ENCODE results near the gene TTLL11. TPM values are rescaled to one million over a fixed set of nuclear protein-coding genes. Genes with fewer than 3 reads are reported as not detected.

Gene TTLL11
- total RNA-seq, 2 experiments from 2014 or later, result 2.6 to 3.3 TPM

DNA sequence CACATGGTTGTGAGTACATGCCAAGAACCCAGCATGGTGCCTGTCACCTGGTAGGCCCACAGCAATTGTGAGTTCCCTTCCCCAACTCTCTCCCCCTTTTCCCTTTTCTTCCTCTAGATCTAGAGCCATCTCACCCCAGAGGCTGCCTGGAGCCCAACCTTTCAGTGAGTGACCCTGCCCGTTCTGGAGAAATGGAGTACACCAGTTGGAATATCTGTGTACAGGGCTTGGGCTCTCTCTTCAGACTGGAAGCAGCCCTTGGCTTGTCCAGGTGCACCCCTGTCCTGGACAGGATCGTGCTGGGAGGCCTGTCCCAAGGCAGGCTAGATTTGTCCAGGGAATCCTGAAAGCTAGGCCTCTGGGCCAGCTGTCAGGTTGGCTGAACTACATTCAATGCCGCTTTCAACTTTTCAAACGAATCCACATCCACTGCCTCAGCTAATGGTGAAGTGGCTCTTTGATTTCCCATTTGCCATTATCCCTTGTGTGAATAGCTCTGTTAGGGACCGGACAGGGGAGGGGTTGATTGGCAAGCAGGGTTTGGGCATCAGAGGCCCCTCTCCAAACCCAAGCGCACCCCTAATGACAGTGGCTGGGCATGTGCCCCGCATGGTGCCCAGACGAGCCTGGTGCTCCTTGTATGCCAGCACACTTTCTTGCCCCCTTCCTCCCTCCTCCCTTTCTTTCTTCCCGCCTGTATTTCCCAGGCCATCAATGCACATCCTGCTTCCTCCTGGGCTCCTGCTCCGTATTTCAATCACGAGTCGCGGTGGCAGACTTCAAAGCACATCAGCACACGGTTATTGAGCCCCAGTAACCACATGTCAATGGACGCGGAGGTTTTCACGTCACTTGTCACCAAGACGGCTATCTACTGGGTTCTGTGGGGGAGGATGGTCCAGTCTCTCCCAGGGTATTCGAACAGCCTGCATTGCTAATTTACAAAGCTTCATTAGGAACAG lies 230.5 kb downstream of the TTLL11 start:
- ChIA-PET CTCF (interaction anchor here (1.7 kb wide), 1 partner anchor 23 kb away, joined by 3 read pairs; no protein-coding TSS in a partner anchor), POLR2A (no interaction called here)
- H3K36me3 Mint-ChIP-seq (ENCODE audit: low read depth), result no peaks in the 10 kb centered on the region
- no peak for ATAC-seq
- DNase-seq, result no peak
- no peaks in the 10 kb centered on the region for H3K4me1 Mint-ChIP-seq (ENCODE audit: low read depth)
- H3K9me3 Mint-ChIP-seq (ENCODE audit: insufficient read depth), result no peaks in the 10 kb centered on the region
- H3K27me3 Mint-ChIP-seq (ENCODE audit: low read depth), result peaks cover 2% of the 10 kb centered on the region
- H3K27ac Mint-ChIP-seq, result no peak overlapping the region
- H3K4me3 Mint-ChIP-seq, result no peak overlapping the region

DNA sequence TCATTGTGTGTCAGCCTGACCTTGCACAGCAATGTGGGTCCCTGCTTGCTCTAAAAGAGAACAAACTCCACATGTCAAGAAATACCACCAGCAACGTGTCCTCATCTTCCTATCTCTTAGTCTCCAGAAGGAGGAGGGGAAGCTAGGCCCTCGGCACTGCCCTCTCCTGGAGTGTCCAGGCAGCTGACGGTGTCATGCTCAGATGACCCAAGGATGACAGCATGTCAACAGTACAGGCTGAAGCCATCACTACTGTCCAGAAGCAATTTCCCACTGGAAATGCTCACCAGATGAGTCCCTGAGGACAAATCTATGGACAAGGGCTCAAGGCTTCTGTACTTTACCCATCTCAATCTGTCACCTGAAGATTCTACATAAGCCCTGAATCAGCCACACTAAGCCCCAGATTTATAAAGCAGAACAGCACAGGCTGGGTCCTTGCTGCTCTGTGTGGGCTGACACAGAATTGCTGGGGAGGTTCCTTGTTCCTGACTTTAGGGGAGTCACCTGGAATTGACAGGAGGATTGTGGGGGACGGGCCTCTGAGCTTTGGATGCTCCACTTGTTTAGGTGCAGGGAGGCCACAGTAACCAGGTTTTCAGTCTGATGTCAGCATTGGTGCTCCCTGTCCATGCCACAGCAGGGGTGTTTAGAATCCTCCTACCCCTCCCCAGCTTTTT lies 231.5 kb downstream of the TTLL11 start:
- H3K4me1 Mint-ChIP-seq (ENCODE audit: low read depth), result no peaks in the 10 kb centered on the region
- no peaks in the 10 kb centered on the region for H3K27me3 Mint-ChIP-seq (ENCODE audit: low read depth)
- no peaks in the 10 kb centered on the region for H3K36me3 Mint-ChIP-seq (ENCODE audit: low read depth)
- no peaks in the 10 kb centered on the region for H3K9me3 Mint-ChIP-seq (ENCODE audit: insufficient read depth)
- DNase-seq (no peak), ATAC-seq (no peak)
- ChIA-PET CTCF (interaction anchor here (0.9 kb wide), 1 partner anchor 10 kb away, joined by 3 read pairs; no protein-coding TSS in a partner anchor), POLR2A (no interaction called here)
- no peak overlapping the region for H3K4me3 Mint-ChIP-seq
- H3K27ac Mint-ChIP-seq, result no peak overlapping the region

DNA sequence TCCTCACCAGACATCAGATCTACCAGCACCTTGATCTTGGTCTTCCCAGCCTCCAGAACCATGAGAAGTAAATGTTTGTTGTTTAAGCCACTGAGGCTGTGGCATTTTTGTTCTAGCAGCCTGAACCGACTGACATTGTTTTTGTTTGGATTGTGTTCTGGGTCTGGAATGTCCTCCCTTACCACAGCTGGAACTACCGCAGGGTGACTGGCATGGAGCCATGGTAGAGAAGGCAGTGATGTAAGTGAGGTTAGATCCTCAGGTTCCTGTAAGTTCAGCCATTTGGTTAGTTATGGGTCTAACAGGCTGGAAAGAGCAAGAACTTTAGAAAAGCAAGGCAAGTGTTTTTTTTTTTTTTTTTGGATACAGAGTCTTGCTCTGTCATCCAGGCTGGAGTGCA lies 232.4 kb downstream of the TTLL11 start:
- H3K9me3 Mint-ChIP-seq (ENCODE audit: insufficient read depth), result no peaks in the 10 kb centered on the region
- H3K4me1 Mint-ChIP-seq (ENCODE audit: low read depth), result no peaks in the 10 kb centered on the region
- H3K27ac Mint-ChIP-seq, result no peak overlapping the region
- no peak overlapping the region for H3K4me3 Mint-ChIP-seq
- H3K27me3 Mint-ChIP-seq (ENCODE audit: low read depth), result no peaks in the 10 kb centered on the region
- ChIA-PET POLR2A (no interaction called here), CTCF (no interaction called here)
- H3K36me3 Mint-ChIP-seq (ENCODE audit: low read depth), result no peaks in the 10 kb centered on the region
- ATAC-seq (no peak), DNase-seq (no peak)

DNA sequence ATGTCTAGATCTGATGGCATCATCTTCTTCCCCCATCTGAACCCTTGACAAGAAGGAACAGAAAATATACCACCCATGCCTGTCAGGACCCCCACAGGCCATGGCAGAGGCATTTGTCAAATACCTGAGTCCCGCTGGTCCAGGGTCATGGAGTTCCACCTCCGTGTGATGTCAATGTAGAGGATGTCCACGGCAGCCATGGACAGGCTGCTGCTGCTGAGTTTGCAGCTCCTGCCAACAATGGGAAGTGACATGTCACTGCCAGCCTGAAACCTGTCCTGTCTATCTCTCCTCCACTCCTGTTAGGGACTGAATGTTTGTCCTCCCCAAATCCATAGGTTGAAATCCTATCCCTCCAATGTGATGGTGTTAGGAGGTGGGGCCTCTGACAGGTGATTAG lies 232.9 kb downstream of the TTLL11 start:
- Mint-ChIP-seq H3K36me3 (ENCODE audit: low read depth) (no peaks in the 10 kb centered on the region), H3K9me3 (ENCODE audit: insufficient read depth) (no peaks in the 10 kb centered on the region), H3K27me3 (ENCODE audit: low read depth) (no peaks in the 10 kb centered on the region), H3K4me1 (ENCODE audit: low read depth) (no peaks in the 10 kb centered on the region), H3K4me3 (no peak overlapping the region), H3K27ac (no peak overlapping the region)
- CTCF ChIA-PET, result interaction anchor here (0.8 kb wide), 1 partner anchor 140 kb away, joined by 3 read pairs; no protein-coding TSS in a partner anchor
- DNase-seq (no peak), ATAC-seq (no peak)
- POLR2A ChIA-PET, result no interaction called here

DNA sequence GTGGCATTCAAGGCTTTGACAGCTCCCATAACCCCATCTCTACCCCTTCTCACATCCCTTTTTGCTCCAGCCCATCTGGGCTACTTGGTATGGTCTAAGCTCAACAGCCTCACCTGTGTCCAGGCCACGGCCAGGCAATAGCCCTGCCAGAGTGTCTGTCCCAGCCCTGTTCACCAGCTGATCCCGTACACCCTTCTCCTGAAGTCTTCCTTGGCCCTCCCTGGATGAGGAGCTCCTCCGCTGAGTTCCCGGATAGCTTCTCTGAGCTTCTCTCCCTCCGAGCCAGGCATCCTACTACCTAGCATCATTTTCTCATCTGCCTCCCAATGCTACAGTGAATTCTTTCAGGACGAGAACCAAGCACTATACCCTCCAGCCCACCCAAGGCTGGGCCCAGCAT lies 233.5 kb downstream of the TTLL11 start:
- Mint-ChIP-seq H3K9me3 (ENCODE audit: insufficient read depth) (no peaks in the 10 kb centered on the region), H3K4me3 (no peak overlapping the region), H3K4me1 (ENCODE audit: low read depth) (no peaks in the 10 kb centered on the region), H3K27ac (no peak overlapping the region), H3K27me3 (ENCODE audit: low read depth) (no peaks in the 10 kb centered on the region), H3K36me3 (ENCODE audit: low read depth) (no peaks in the 10 kb centered on the region)
- POLR2A ChIA-PET, result no interaction called here
- CTCF ChIA-PET, result interaction anchor here (0.8 kb wide), 1 partner anchor 141 kb away, joined by 3 read pairs; no protein-coding TSS in a partner anchor
- DNase-seq, result no peak
- ATAC-seq, result no peak

DNA sequence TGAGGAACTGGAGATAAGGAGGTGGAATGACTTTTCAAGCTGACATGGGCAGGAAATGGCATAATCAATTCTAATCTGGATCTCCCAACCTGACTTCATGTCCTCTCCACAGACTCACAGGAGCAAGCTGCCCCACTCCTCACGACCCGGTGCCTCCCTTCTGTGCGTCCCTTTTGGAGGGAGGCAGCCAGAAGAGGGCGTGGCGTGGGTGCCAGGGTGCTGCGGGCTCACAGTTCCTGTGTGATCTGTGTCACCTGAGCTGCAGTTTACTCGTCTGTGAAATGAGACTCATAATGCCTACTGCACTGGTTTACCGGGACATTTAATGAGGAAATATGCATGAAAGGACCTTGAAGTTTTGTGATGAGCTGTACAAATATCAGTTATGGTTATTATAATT lies 234.3 kb downstream of the TTLL11 start:
- Mint-ChIP-seq H3K27ac (no peak overlapping the region), H3K9me3 (ENCODE audit: insufficient read depth) (no peaks in the 10 kb centered on the region), H3K4me3 (no peak overlapping the region), H3K27me3 (ENCODE audit: low read depth) (no peaks in the 10 kb centered on the region), H3K4me1 (ENCODE audit: low read depth) (no peaks in the 10 kb centered on the region), H3K36me3 (ENCODE audit: low read depth) (no peaks in the 10 kb centered on the region)
- CTCF ChIA-PET, result no interaction called here
- ATAC-seq, result no peak
- DNase-seq, result no peak
- POLR2A ChIA-PET, result no interaction called here

DNA sequence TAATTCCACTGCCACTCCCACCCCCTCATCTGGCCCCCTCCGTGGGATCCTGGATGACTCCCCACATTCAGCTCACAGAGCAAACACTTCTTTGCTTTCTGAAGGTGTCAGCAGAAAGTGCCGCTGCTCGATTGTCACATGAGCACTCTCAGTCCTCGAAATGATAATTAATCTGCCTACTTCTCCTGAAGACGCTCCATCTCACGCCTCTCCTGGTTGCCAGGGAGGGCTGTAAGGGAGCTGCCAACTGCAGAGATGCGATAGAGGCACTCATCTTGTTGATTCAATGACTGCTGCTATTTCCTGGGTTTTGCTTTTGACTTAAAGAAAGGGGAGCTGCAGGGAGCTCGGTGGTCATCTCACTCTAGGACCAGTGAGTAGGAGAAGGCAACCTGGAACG lies 235.2 kb downstream of the TTLL11 start:
- no peak for DNase-seq
- no peak overlapping the region for H3K4me3 Mint-ChIP-seq
- CTCF ChIA-PET, result no interaction called here
- POLR2A ChIA-PET, result no interaction called here
- H3K4me1 Mint-ChIP-seq (ENCODE audit: low read depth), result no peaks in the 10 kb centered on the region
- ATAC-seq, result no peak
- no peaks in the 10 kb centered on the region for H3K27me3 Mint-ChIP-seq (ENCODE audit: low read depth)
- no peaks in the 10 kb centered on the region for H3K9me3 Mint-ChIP-seq (ENCODE audit: insufficient read depth)
- H3K36me3 Mint-ChIP-seq (ENCODE audit: low read depth), result no peaks in the 10 kb centered on the region
- H3K27ac Mint-ChIP-seq, result no peak overlapping the region

DNA sequence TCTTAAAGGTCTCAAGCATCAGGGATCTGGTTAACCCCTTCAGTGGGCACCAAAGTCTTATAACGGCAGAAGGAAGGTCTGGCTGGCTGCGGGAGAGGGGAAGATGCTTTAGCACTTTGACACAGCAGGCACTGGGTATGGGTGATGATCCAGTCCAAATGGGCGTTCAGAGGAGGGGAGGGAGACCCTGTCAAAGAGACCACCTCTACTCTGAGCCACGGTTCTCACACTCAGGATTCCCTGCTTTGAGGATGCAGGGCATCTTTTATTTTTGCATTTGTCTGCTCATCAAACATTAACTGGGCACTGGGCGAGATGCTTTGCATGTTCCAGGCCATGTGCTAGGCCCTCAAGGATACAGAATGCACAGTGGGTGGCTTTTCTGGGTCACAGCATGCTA lies 237.6 kb downstream of the TTLL11 start:
- ATAC-seq (no peak), DNase-seq (no peak)
- no peak overlapping the region for H3K4me3 Mint-ChIP-seq
- ChIA-PET POLR2A (no interaction called here), CTCF (no interaction called here)
- H3K36me3 Mint-ChIP-seq (ENCODE audit: low read depth), result no peaks in the 10 kb centered on the region
- H3K4me1 Mint-ChIP-seq (ENCODE audit: low read depth), result no peaks in the 10 kb centered on the region
- H3K27ac Mint-ChIP-seq, result no peak overlapping the region
- no peaks in the 10 kb centered on the region for H3K9me3 Mint-ChIP-seq (ENCODE audit: insufficient read depth)
- H3K27me3 Mint-ChIP-seq (ENCODE audit: low read depth), result no peaks in the 10 kb centered on the region

DNA sequence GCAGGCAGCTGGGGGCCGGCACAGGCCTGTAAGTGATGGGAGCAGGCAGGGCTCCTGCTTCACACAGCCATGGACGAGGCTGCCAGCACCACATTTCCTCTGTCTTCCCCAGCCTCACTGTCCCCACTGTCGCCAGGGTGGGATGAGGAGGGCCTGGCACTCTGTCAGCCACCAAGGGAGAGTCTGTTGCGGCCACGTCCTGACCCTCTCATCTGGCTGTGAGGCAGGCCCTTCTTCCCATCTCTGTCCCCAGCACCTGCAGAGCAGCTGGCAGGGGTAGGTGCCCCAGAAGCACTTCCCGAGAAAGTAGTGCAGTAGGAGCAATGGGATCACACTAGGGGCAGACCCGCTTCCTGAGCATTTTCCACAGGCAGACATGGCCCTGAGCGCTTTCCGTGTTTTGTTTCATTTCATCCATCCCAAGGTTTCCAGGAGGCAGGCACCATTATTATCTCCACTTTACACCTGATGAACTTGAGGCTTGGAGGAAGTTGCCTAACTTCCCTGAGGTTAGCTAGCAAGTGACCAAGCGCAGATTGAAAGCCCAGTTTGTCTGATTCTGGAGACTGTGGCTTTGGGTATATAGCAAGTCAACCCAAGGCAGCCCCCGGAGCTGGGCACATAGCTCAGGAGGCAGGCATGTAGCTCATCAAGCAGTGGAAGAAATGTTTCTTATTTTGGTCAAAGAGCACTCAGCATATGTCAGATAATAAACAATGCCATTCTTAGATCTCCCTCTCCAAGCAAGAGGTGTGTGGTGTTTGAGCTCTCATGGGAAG lies 239.3 kb downstream of the TTLL11 start:
- H3K36me3 Mint-ChIP-seq (ENCODE audit: low read depth), result no peaks in the 10 kb centered on the region
- POLR2A ChIA-PET, result no interaction called here
- peaks cover 6% of the 10 kb centered on the region for H3K9me3 Mint-ChIP-seq (ENCODE audit: insufficient read depth)
- H3K4me1 Mint-ChIP-seq (ENCODE audit: low read depth), result no peaks in the 10 kb centered on the region
- H3K27ac Mint-ChIP-seq, result no peak overlapping the region
- H3K27me3 Mint-ChIP-seq (ENCODE audit: low read depth), result no peaks in the 10 kb centered on the region
- no peak overlapping the region for H3K4me3 Mint-ChIP-seq
- CTCF ChIA-PET, result no interaction called here
- DNase-seq (no peak), ATAC-seq (no peak)

DNA sequence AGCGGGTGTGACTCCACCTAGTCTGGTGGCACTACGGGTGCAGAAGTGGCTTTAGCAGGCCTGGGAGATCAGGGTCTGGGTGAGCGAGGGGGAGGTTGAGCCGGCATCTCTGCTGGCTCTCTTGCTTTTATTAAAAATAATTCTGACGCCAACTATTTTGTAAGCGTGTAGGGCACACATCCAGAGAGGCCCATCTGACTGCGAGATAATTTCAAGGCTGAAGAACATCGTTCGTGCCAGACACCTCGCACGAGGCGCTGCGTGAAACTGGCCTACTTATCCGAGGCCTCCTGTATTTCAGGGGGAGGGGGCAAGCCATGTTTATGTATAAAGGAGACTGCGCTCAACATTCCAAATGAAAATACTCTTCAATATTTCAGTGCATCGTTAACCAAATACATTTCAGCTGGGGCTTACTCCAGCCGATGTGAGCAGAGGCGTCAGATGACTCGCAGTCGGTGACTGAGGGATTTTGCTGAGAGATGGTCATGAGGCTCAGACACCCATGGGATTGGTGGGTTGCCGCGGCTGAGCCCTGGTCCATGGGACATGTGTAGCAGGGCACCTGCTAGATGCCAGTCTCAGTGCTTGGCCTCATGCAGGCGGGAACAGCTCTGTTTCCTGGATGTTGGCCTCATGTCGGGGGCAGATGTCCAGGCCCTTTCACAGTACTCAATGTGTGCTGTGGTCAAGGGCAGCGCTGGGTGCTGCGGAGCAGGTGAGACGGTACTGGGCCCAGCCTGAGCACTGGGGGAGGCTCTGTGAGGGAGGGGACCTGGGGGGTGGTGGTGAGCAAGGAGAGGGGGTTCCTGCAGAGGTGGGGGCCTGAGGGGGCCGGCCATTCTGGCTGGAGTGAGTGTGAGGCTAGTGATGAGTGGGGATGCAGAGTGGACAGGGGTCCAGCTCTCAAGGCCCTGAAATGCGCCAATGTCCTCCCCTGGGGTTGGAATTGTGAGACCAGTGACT lies 240.2 kb downstream of the TTLL11 start:
- Mint-ChIP-seq H3K27ac (no peak overlapping the region), H3K36me3 (ENCODE audit: low read depth) (no peaks in the 10 kb centered on the region), H3K9me3 (ENCODE audit: insufficient read depth) (peaks cover 11% of the 10 kb centered on the region), H3K4me1 (ENCODE audit: low read depth) (no peaks in the 10 kb centered on the region), H3K27me3 (ENCODE audit: low read depth) (no peaks in the 10 kb centered on the region), H3K4me3 (no peak overlapping the region)
- CTCF ChIA-PET, result no interaction called here
- DNase-seq (no peak), ATAC-seq (no peak)
- POLR2A ChIA-PET, result no interaction called here

DNA sequence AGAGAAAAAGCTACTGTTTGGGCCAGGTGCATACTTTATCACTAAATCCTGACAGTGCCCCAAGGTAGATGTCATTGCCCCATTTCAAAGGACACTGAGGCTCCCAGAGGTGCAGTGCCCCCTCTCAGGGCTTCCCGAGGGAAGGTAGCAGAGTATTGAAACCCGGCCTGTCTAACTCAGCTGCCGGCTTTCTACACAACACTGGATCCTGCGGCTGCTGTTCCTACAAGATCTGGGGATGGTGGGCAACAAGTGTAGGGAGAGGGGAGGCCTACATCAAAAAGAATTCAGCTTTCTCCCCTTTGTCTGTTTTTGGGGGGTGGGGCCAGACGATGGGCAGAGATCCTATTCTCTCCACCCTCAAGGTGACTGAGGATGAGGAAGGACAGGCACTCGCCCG lies 240.9 kb downstream of the TTLL11 start:
- no peaks in the 10 kb centered on the region for H3K27me3 Mint-ChIP-seq (ENCODE audit: low read depth)
- H3K4me3 Mint-ChIP-seq, result no peak overlapping the region
- CTCF ChIA-PET, result interaction anchor here (1.0 kb wide), 1 partner anchor 9 kb away, joined by 3 read pairs; no protein-coding TSS in a partner anchor
- POLR2A ChIA-PET, result no interaction called here
- H3K9me3 Mint-ChIP-seq (ENCODE audit: insufficient read depth), result peaks cover 11% of the 10 kb centered on the region
- ATAC-seq, result no peak
- no peak for DNase-seq
- H3K27ac Mint-ChIP-seq, result no peak overlapping the region
- no peaks in the 10 kb centered on the region for H3K4me1 Mint-ChIP-seq (ENCODE audit: low read depth)
- H3K36me3 Mint-ChIP-seq (ENCODE audit: low read depth), result no peaks in the 10 kb centered on the region
